Osteoblast (primary cell): ENCODE measurements around the gene CYP26B1. TPM values are rescaled to one million over a fixed set of nuclear protein-coding genes. Genes with fewer than 3 reads are reported as not detected.

ENCODE experiments used
- DNase-seq: peaks from one replicate; pipeline ENCODE4 v3.0.0; 2011; ENCODE audit warnings: low spot score, mixed read lengths; ENCODE audit not compliant: insufficient read length; ENCODE audit errors: missing footprints
- H2AFZ ChIP-seq: 2 replicates; pipeline ENCODE4 v1.6.0; 2011; ENCODE audit warnings: mild to moderate bottlenecking, low read length
- H3K27ac ChIP-seq: 2 replicates; pipeline ENCODE4 v1.5.1; 2011; ENCODE audit warnings: mild to moderate bottlenecking, low read depth, low read length, moderate library complexity
- H3K27me3 ChIP-seq: 2 replicates; pipeline ENCODE4 v1.6.0; 2012; ENCODE audit warnings: mild to moderate bottlenecking, control low read depth, inconsistent platforms, low read length, moderate library complexity; ENCODE audit not compliant: insufficient read depth
- H3K36me3 ChIP-seq: 2 replicates; pipeline ENCODE4 v1.5.1; 2011; ENCODE audit warnings: mild to moderate bottlenecking, low read length, control low read depth, moderate library complexity; ENCODE audit not compliant: insufficient read depth
- H3K4me1 ChIP-seq: 2 replicates; pipeline ENCODE4 v1.5.1; 2011; ENCODE audit warnings: mild to moderate bottlenecking, low read length, control low read depth, moderate library complexity; ENCODE audit not compliant: insufficient read depth
- H3K4me2 ChIP-seq: 2 replicates; pipeline ENCODE4 v1.6.0; 2011; ENCODE audit warnings: mild to moderate bottlenecking, low read length; ENCODE audit not compliant: insufficient read depth
- H3K4me3 ChIP-seq: fragments of 200-600 bp; sonication (generic); 3 replicates; pipeline ENCODE4 v1.5.1; 2012; ENCODE audit warnings: mild to moderate bottlenecking, low read length, inconsistent platforms; ENCODE audit not compliant: insufficient read depth
- H3K79me2 ChIP-seq: 2 replicates; pipeline ENCODE4 v1.6.0; 2012; ENCODE audit warnings: mild to moderate bottlenecking, low read length, control low read depth, inconsistent platforms; ENCODE audit not compliant: insufficient read depth
- H3K9me3 ChIP-seq: 2 replicates; pipeline ENCODE4 v1.5.1; 2011; ENCODE audit warnings: low read depth, low read length, control low read depth
- H4K20me1 ChIP-seq: 2 replicates; pipeline ENCODE4 v1.6.0; 2012; ENCODE audit warnings: mild to moderate bottlenecking, low read length, control low read depth; ENCODE audit not compliant: insufficient read depth
- CTCF ChIP-seq: IDR thresholded peaks from 2 replicates; pipeline ENCODE4 v1.5.1; 2011; ENCODE audit warnings: mild to moderate bottlenecking, low read depth, low read length, moderate library complexity; ENCODE audit errors: extremely low read depth
- total RNA-seq: library from RNA; depleted of rRNA; stranded (reverse); fragments of >200 nt; gene quantifications from 2 replicates; pipeline ENCODE4 v1.2.3, GENCODE V29; 2012

Gene CYP26B1
- total RNA-seq, 1 donor = under 0.01 TPM

- Histone ChIP-seq H3K79me2 (no peaks in the 10 kb centered on the region), H3K4me2 (no peak overlapping the region), H3K27me3 (peaks cover 74% of the 10 kb centered on the region), H4K20me1 (no peaks in the 10 kb centered on the region), H3K36me3 (no peaks in the 10 kb centered on the region), H3K27ac (no peak overlapping the region), H3K4me3 (no peak overlapping the region), H3K4me1 (peaks cover 11% of the 10 kb centered on the region), H2AFZ (no peak overlapping the region), H3K9me3 (no peaks in the 10 kb centered on the region)
- DNase-seq = peak; percentile 19
- TF ChIP-seq CTCF = no peak
Observed at GRCh38 chr2:72153924-72154323, 6.3 kb upstream of the CYP26B1 start.

GRCh38 chr2:72153026-72153791 lies 5.5 kb upstream of the CYP26B1 start:
- H4K20me1 ChIP-seq = no peaks in the 10 kb centered on the region
- H3K4me1 ChIP-seq = peaks cover 11% of the 10 kb centered on the region
- TF ChIP-seq CTCF = no peak
- H3K4me3 ChIP-seq = no peak overlapping the region
- no peaks in the 10 kb centered on the region for H3K9me3 ChIP-seq
- DNase-seq = peak; percentile 65
- H2AFZ ChIP-seq = no peak overlapping the region
- no peak overlapping the region for H3K4me2 ChIP-seq
- no peak overlapping the region for H3K27ac ChIP-seq
- no peaks in the 10 kb centered on the region for H3K36me3 ChIP-seq
- H3K27me3 ChIP-seq = peaks cover 75% of the 10 kb centered on the region
- H3K79me2 ChIP-seq = no peaks in the 10 kb centered on the region

GRCh38 chr2:72150861-72151356 lies 3.2 kb upstream of the CYP26B1 start:
- Histone ChIP-seq H3K27ac (no peak overlapping the region), H3K36me3 (no peaks in the 10 kb centered on the region), H3K4me3 (no peak overlapping the region), H3K79me2 (no peaks in the 10 kb centered on the region), H3K4me2 (no peak overlapping the region), H4K20me1 (no peaks in the 10 kb centered on the region), H3K9me3 (no peaks in the 10 kb centered on the region), H2AFZ (no peak overlapping the region), H3K4me1 (peaks cover 15% of the 10 kb centered on the region), H3K27me3 (peaks cover 76% of the 10 kb centered on the region)
- DNase-seq = no peak
- TF ChIP-seq CTCF = no peak

- H4K20me1 ChIP-seq = no peaks in the 10 kb centered on the region
- peak; percentile 100 for DNase-seq
- H2AFZ ChIP-seq = peak overlapping the region; percentile 63
- H3K27ac ChIP-seq = no peak overlapping the region
- H3K79me2 ChIP-seq = no peaks in the 10 kb centered on the region
- peak overlapping the region; percentile 52 for H3K4me3 ChIP-seq
- no peaks in the 10 kb centered on the region for H3K9me3 ChIP-seq
- no peaks in the 10 kb centered on the region for H3K36me3 ChIP-seq
- H3K4me2 ChIP-seq = peak overlapping the region; percentile 78
- TF ChIP-seq CTCF = peak; percentile 78
- H3K4me1 ChIP-seq = peaks cover 15% of the 10 kb centered on the region
- H3K27me3 ChIP-seq = peaks cover 76% of the 10 kb centered on the region
Observed at GRCh38 chr2:72150157-72150860, 2.6 kb upstream of the CYP26B1 start.
